GM21381 (cell line): ENCODE data around the gene SLC25A52.
"Not testable (repeated sequence)": the region's sequence is repeated elsewhere in the genome, so short reads cannot be mapped to it uniquely, and the experiment has no call there.

ENCODE experiments used
- ATAC-seq: cut with Tn5 transposase; IDR thresholded peaks from one replicate; pipeline ENCODE4 v1.9.1; 2021; ENCODE audit warnings: mild to moderate bottlenecking, moderate library complexity; ENCODE audit not compliant: unreplicated experiment

SLC25A52 gene, protein sequence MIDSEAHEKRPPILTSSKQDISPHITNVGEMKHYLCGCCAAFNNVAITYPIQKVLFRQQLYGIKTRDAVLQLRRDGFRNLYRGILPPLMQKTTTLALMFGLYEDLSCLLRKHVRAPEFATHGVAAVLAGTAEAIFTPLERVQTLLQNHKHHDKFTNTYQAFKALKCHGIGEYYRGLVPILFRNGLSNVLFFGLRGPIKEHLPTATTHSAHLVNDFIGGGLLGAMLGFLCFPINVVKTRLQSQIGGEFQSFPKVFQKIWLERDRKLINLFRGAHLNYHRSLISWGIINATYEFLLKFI

GRCh38 chr18:31760695-31761094 is at the start of gene SLC25A52:
SLC25A52 (minus strand) TSS chr18:31760880; CDS start chr18:31760661, 219 bp downstream.
- ATAC-seq, result no peak

- ATAC-seq, result not testable (repeated sequence)
These were observed 48.4 kb upstream of the SLC25A52 start for GRCh38 chr18:31809049-31809448.

DNA sequence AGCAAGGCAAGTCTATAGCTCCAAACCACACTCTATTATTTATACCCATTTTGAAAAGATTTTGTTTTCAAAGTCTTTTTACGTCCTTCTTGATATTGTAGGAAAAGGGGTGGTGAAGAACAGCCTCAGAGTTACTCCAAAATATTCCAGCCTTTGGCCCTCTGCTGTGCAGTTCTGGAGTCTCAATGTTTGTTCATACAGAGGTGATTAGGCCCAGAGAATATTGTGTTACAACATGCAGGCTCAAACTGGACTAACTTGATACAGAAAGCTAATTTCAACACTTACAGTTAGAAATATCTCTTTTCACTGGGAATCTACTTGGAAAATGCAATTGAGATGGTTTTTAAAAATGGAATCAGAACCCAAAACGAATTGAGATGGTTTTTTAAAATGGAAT is 40.4 kb upstream of the SLC25A52 start:
- no peak for ATAC-seq

GRCh38 chr18:31799257-31799656 is 38.6 kb upstream of the SLC25A52 start:
- not testable (repeated sequence) for ATAC-seq

DNA sequence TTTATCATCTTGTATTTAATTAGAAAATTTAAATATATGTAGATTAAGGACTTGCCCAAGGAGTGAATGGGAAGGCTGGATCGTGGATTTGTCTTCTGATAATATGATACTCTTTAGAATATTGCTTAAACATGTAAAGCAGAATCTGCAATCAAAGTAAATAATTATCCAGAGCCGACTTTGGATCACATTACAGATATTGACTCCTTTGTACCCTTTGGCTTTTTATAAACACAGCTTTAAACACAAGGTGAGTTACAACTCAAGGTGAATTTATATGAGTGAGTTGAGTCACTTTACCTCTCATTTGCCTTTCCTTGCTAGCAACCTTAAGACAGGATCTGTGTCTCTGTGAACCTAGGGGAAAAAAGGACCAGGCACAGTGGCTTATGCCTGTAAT is 37.7 kb upstream of the SLC25A52 start:
- no peak for ATAC-seq

GRCh38 chr18:31795747-31796146 is 35.1 kb upstream of the SLC25A52 start:
- ATAC-seq, result no peak

- no peak for ATAC-seq
These were observed 32.9 kb upstream of the SLC25A52 start for GRCh38 chr18:31793531-31793930.

GRCh38 chr18:31792580-31792911 is 31.9 kb upstream of the SLC25A52 start:
- ATAC-seq, result no peak

DNA sequence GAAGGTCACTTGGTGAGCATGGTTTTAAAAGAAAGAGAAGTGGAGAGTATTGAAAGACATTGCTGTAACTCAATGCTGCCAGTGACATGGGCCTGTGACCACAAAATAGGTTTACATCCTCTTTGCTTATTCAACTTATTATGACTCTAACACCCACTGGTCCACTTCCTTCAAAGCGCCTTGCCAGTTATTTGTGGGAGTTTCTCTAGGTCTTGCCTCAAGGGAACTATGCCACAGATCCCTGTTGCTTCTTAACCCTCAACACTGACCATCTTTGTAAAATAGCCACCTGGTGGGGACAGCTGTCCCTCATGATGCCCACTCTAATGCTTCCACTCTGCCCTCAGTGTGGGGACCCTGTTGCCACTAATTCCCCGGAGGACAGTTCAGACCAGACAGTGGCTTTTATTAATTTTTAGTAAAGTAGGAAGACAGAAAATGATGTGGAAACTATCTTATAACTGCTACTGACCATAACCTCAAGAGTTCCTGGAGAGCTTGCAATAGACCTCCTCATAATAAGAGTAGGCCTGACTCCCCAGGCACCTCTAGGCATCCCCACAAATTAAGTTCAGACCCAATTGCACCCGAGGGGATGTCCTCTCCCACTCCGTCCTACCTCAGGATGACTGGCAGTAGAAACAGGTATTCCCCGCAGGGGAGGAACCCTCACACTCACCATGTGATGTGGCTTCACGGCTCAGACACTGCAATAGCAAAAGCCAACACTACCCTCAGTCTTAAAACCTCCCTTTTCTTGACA is 31.3 kb upstream of the SLC25A52 start:
- peak; percentile 95 for ATAC-seq

GRCh38 chr18:31789409-31789808 is 28.7 kb upstream of the SLC25A52 start:
- ATAC-seq, result no peak

- no peak for ATAC-seq
These were observed 22.4 kb upstream of the SLC25A52 start for GRCh38 chr18:31783059-31783458.

GRCh38 chr18:31778391-31778950 is 17.8 kb upstream of the SLC25A52 start:
- ATAC-seq, result no peak

- ATAC-seq, result no peak
These were observed 15.4 kb upstream of the SLC25A52 start for GRCh38 chr18:31776093-31776492.

- ATAC-seq, result no peak
These were observed 14.3 kb upstream of the SLC25A52 start for GRCh38 chr18:31774962-31775361.

GRCh38 chr18:31774477-31774785 is 13.8 kb upstream of the SLC25A52 start:
- peak; percentile 83 for ATAC-seq

DNA sequence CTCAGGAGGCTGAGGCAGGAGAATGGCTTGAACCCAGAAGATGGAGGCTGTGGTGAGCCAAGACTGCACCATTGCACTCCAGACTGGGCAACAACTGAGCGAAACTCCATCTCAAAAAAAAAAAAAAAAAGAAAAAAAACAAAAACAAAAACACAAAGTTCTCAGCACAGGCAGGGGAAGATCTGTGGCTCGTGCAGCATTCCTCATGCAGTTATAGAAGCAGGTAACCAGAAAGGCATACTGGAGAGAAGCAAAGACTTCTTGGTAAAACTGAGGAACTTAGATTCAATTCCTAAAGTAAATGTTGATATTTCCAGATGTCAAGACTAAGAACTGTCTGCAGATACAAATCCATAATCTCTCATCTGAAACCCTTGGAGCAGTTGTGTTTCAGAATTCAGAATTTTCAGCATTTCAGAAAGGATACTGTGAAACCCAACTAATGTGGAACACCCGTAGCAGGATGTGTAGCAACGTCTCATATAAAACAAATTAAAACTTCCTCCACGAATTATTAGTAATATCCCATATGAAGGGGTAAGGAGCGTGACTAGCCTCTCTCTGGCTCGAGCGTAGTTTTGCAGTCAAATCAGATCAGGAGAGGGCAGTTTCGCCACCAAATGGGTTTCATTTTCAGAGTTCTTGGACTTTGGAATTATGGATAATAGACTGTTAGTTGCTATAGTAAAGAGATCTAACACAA is 13.2 kb upstream of the SLC25A52 start:
- ATAC-seq, result no peak

DNA sequence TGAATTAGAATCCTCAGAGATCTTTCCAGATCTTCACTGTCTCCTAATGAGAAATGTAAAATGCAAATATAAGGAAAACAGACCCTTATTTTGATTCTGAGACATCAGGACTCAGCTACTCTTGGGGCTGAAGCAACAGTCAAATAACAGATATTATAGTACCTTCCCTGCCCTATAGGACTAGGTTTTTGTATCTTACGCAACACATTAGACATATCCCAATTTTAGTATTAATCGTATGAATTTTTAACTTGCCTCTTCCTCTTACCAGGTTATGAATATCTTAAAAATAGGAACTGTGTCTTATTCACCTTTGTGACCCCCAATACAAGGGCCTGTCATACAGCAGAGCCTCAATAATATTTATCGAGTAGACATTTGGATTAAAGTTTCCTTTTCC is 12.0 kb upstream of the SLC25A52 start:
- no peak for ATAC-seq

- no peak for ATAC-seq
These were observed 10.4 kb downstream of the SLC25A52 start for GRCh38 chr18:31750273-31750672.

DNA sequence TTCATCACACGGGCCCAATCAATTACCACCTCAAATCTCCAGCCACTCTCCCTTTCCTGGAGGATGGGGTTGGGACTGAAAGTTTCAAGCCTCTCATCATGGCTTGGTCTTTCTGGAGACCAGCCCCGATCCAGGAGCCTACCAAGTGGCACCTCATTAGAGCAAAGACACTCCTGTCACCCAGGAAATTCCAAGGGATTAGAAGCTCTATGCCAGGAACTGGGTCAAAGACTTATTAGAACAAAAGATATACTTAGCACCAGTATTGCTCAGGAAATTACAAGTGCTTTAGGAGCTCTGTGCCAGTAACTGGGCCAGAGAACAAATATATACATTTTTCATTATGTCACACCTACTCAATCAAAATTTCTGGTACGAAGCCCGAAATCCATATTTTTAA is 14.3 kb downstream of the SLC25A52 start:
- no peak for ATAC-seq

DNA sequence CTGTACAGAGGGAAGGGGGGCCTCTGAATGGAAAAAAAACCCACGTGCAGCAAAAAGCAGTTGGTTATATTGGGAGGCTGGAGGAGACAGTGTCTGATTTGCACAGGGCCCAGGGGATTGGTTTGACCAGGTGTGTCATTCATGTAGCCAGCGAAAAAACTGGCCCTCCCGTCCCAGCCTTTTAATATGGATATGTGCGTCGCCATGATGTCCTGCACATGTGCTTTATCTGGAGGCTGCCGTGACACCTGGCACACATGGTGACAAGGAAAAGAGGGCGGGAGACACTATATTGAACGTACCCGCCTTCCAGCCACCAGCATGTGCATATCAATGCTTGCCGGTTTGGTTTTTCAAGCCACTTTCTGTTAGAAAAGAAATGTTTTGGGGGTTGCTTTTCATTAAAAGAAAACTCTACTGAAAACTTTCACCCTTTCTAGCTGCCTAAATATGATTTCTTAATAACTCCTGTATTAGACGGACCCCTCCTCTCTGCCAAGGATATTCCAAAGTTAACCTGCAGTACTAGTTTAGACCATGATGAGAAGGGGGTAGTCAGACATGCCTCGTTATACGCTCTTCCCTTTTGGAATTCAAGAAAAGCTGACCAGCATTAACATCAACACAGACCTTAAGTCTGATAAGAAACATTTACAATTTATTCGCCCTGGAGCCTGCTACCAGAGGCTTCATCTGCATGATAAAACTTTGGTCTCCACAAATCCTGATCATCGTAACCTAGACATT is 16.2 kb downstream of the SLC25A52 start:
- no peak for ATAC-seq

- ATAC-seq, result not testable (repeated sequence)
These were observed 17.1 kb downstream of the SLC25A52 start for GRCh38 chr18:31743600-31743999.
